Measurements from ENCODE around the gene INSM1.

INSM1 gene

DNA sequence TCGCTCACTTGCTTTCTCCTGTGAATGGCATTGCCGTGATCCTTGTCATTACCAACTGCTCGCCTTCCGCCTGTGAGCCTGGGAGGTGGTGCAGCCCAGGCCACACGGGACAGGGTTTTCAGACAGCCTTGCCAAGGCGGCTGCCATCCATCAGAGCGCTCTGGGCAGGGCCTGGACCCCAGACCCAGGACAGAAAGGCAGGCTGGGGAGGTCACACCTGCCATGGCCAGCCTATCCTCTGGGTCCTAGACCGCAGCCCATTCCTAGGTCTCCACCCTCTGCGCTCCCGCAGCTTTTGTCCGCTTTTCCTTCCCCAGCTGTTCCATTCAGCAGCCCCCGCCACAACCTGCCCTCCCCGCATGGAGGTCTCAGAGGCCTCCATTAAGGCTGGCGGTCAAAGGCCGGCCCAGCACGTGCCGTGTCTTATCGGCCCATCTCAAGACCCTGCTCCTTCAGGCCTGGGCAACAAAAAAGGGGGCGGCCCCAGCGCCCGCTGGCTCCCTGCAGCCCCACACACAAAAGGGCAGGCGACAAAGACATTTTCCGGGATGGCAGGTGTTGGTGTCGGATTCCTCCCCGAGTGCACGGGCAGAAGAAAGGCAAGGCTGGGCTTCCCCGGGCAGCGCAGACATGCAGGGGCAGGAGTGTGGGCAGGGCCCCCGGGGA is 28.1 kb downstream of the INSM1 start:
- Histone ChIP-seq H3K4me1 (ENCODE audit: insufficient read depth, poor library complexity, severe bottlenecking) (no peaks in the 10 kb centered on the region), H3K27ac (ENCODE audit: poor library complexity, severe bottlenecking) (no peak overlapping the region), H3K27me3 (ENCODE audit: insufficient read depth, poor library complexity, severe bottlenecking) (no peaks in the 10 kb centered on the region), H3K9me3 (ENCODE audit: severe bottlenecking) (no peaks in the 10 kb centered on the region), H3K36me3 (ENCODE audit: low read depth) (no peaks in the 10 kb centered on the region), H3K4me3 (ENCODE audit: severe bottlenecking) (no peak overlapping the region)
- TF ChIP-seq, protein P1, sequence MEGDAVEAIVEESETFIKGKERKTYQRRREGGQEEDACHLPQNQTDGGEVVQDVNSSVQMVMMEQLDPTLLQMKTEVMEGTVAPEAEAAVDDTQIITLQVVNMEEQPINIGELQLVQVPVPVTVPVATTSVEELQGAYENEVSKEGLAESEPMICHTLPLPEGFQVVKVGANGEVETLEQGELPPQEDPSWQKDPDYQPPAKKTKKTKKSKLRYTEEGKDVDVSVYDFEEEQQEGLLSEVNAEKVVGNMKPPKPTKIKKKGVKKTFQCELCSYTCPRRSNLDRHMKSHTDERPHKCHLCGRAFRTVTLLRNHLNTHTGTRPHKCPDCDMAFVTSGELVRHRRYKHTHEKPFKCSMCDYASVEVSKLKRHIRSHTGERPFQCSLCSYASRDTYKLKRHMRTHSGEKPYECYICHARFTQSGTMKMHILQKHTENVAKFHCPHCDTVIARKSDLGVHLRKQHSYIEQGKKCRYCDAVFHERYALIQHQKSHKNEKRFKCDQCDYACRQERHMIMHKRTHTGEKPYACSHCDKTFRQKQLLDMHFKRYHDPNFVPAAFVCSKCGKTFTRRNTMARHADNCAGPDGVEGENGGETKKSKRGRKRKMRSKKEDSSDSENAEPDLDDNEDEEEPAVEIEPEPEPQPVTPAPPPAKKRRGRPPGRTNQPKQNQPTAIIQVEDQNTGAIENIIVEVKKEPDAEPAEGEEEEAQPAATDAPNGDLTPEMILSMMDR (IDR thresholded peaks at IDR 0.05; ENCODE audit: poor library complexity, severe bottlenecking) = no peak
- no peak for DNase-seq (ENCODE audit: low spot score)
- ATAC-seq (ENCODE audit: low read depth) = no peak

DNA sequence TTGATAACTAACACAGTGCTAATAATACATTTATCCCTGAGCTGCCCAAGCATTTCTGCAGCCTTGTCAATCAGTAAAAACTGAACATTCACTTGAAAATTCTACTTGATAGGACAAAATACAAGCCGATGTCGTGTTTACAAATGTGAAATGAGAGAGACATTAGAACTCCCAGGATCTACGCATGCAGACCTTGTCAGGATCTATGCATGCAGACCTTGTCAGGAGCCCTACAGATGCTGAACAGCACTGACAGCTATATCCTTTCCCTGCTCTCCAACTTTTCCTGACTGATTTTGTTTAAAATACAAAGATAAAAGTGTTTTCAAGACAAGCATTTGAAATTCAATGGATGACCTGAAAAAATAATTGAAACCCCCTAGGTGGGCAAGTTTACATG is 28.9 kb downstream of the INSM1 start:
- H3K4me3 ChIP-seq (ENCODE audit: severe bottlenecking) = no peak overlapping the region
- no peak overlapping the region for H3K27ac ChIP-seq (ENCODE audit: poor library complexity, severe bottlenecking)
- TF ChIP-seq, protein P1 (IDR thresholded peaks at IDR 0.05; ENCODE audit: poor library complexity, severe bottlenecking) = no peak
- DNase-seq (ENCODE audit: low spot score) (no peak), ATAC-seq (ENCODE audit: low read depth) (no peak)
- H3K36me3 ChIP-seq (ENCODE audit: low read depth) = no peaks in the 10 kb centered on the region
- H3K9me3 ChIP-seq (ENCODE audit: severe bottlenecking) = no peaks in the 10 kb centered on the region
- H3K4me1 ChIP-seq (ENCODE audit: insufficient read depth, poor library complexity, severe bottlenecking) = no peaks in the 10 kb centered on the region
- no peaks in the 10 kb centered on the region for H3K27me3 ChIP-seq (ENCODE audit: insufficient read depth, poor library complexity, severe bottlenecking)

DNA sequence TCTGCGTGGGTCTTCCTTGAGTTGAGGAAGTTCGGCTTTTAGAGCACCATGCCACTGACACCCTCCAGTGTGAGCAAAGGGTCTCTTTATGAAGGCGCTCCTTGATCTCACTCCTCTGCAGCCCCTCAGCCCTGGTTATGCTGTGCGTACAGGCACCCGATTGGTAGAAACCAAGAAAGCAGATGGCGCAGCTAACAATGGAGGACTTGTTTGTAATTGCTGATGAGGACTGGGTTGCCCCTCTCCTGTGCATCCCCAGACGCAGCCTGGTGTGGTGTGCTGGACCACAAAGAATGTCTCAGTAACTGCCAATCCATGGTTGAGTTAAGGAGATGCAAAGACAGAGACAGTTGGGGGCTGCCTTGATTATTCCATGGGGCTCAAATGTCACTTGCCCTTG is 30.2 kb downstream of the INSM1 start:
- H3K27ac ChIP-seq (ENCODE audit: poor library complexity, severe bottlenecking) = no peak overlapping the region
- TF ChIP-seq, protein P1 (IDR thresholded peaks at IDR 0.05; ENCODE audit: poor library complexity, severe bottlenecking) = no peak
- H3K36me3 ChIP-seq (ENCODE audit: low read depth) = no peaks in the 10 kb centered on the region
- no peak for ATAC-seq (ENCODE audit: low read depth)
- H3K27me3 ChIP-seq (ENCODE audit: insufficient read depth, poor library complexity, severe bottlenecking) = no peaks in the 10 kb centered on the region
- DNase-seq (ENCODE audit: low spot score) = no peak
- no peak overlapping the region for H3K4me3 ChIP-seq (ENCODE audit: severe bottlenecking)
- no peaks in the 10 kb centered on the region for H3K4me1 ChIP-seq (ENCODE audit: insufficient read depth, poor library complexity, severe bottlenecking)
- no peaks in the 10 kb centered on the region for H3K9me3 ChIP-seq (ENCODE audit: severe bottlenecking)

DNA sequence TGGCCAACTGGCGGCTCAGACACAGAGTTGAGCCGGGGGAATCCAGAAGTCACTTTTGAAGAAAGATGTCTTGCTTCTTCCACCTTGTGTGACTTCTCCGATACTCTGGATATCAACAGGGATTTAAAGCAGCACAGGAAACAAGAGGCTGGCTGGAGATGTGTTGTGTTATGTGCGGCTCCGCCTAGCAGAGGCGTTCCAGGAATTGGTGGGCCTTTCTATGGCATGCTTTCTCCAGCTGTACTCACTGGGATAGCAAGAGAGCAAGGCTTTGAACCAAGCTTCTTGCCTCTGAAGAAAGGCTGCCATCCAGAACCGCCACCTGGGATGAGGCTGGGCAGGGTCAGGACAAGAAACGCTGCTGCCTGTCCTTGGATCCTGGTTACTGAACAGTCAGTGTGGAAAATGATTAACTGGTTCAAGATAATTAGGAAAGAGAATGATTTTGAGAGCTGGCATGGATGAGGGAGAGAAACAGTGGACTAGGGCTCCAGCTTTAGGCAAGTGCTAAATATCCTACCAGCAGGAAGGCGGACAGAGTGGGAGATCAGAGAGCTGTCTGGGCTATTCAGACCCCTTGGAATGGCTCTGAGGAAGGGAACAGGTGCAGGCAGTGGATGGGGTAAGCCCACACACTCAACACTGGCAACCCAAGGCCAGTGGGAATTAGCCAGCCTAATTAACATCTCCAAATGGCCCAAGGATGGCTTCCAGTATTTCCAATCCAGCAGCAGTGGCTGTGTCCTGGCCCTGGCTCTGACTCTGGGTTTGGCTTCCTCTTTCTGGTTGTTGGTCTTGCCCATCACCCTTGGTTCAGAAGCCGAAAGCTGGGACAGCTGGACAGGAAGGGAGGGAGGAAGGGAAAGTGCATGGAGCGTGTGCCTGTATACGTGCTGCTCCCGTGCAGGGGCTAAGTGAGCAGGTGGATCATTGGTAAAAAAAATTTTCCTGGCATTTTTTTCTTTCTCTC is 31.9 kb downstream of the INSM1 start:
- Histone ChIP-seq H3K27me3 (ENCODE audit: insufficient read depth, poor library complexity, severe bottlenecking) (no peaks in the 10 kb centered on the region), H3K4me3 (ENCODE audit: severe bottlenecking) (no peak overlapping the region), H3K4me1 (ENCODE audit: insufficient read depth, poor library complexity, severe bottlenecking) (no peaks in the 10 kb centered on the region), H3K9me3 (ENCODE audit: severe bottlenecking) (no peaks in the 10 kb centered on the region), H3K27ac (ENCODE audit: poor library complexity, severe bottlenecking) (no peak overlapping the region), H3K36me3 (ENCODE audit: low read depth) (no peaks in the 10 kb centered on the region)
- TF ChIP-seq, protein P1 (IDR thresholded peaks at IDR 0.05; ENCODE audit: poor library complexity, severe bottlenecking) = no peak
- DNase-seq (ENCODE audit: low spot score) (no peak), ATAC-seq (ENCODE audit: low read depth) (no peak)

All from RWPE2 (cell line).